Measurements from ENCODE around the gene CCDC78.

Gene CCDC78

GRCh38 chr16:704047-704446 lies 22.2 kb downstream of the CCDC78 start:
- DNase-seq (ENCODE audit: low read depth), result no peak
- no peak overlapping the region for H3K4me3 ChIP-seq (ENCODE audit: low read depth, low read length)
- TF ChIP-seq CTCF (conservative IDR thresholded peaks at IDR 0.05; ENCODE audit: low read depth, low read length), result no peak

GRCh38 chr16:703406-703805 lies 22.8 kb downstream of the CCDC78 start:
- TF ChIP-seq CTCF (conservative IDR thresholded peaks at IDR 0.05; ENCODE audit: low read depth, low read length), result no peak
- H3K4me3 ChIP-seq (ENCODE audit: low read depth, low read length), result no peak overlapping the region
- DNase-seq (ENCODE audit: low read depth), result no peak

GRCh38 chr16:702341-702740 lies 23.9 kb downstream of the CCDC78 start:
- no peak for TF ChIP-seq CTCF (conservative IDR thresholded peaks at IDR 0.05; ENCODE audit: low read depth, low read length)
- DNase-seq (ENCODE audit: low read depth), result no peak
- no peak overlapping the region for H3K4me3 ChIP-seq (ENCODE audit: low read depth, low read length)

GRCh38 chr16:700684-701584 lies 25.3 kb downstream of the CCDC78 start:
- H3K4me3 ChIP-seq (ENCODE audit: low read depth, low read length), result no peak overlapping the region
- TF ChIP-seq CTCF (conservative IDR thresholded peaks at IDR 0.05; ENCODE audit: low read depth, low read length), result no peak
- no peak for DNase-seq (ENCODE audit: low read depth)

GRCh38 chr16:698911-699671 lies 27.2 kb downstream of the CCDC78 start:
- H3K4me3 ChIP-seq (ENCODE audit: low read depth, low read length), result no peak overlapping the region
- no peak for TF ChIP-seq CTCF (conservative IDR thresholded peaks at IDR 0.05; ENCODE audit: low read depth, low read length)
- DNase-seq (ENCODE audit: low read depth), result no peak

- TF ChIP-seq CTCF (conservative IDR thresholded peaks at IDR 0.05; ENCODE audit: low read depth, low read length), result no peak
- no peak for DNase-seq (ENCODE audit: low read depth)
- no peak overlapping the region for H3K4me3 ChIP-seq (ENCODE audit: low read depth, low read length)
Observed at GRCh38 chr16:695355-696089, 30.7 kb downstream of the CCDC78 start.
